Aorta (tissue), 5 donors: ENCODE measurements around the gene IGF1. TPM values are rescaled to one million over a fixed set of nuclear protein-coding genes. Genes with fewer than 3 reads are reported as not detected.

Experiments used
- ATAC-seq: fragments of 200-7000 bp; cut with Tn5 transposase; one replicate; pipeline ENCODE4 v1.9.1; 2022; ENCODE audit warnings: moderate library complexity; ENCODE audit not compliant: low FRiP score
- DNase-seq, 2 donors: peaks; one replicate each; pipeline ENCODE4 v3.0.0-alpha.2; 2020
- H3K27ac ChIP-seq, 2 donors: one replicate each; pipeline ENCODE4 v1.5.1; 2013; ENCODE audit warnings: low read length in 2 of 2, mild to moderate bottlenecking in 2 of 2, moderate library complexity in 2 of 2, control low read depth in 1 of 2, inconsistent platforms in 1 of 2, low read depth in 1 of 2
- H3K27me3 ChIP-seq, 2 donors: one replicate each; pipeline ENCODE4 v1.6.1; 2013; ENCODE audit warnings: control low read depth in 1 of 2, low read length in 1 of 2, mild to moderate bottlenecking in 1 of 2, moderate library complexity in 1 of 2; ENCODE audit not compliant: insufficient read depth in 2 of 2, control insufficient read depth in 1 of 2
- H3K36me3 ChIP-seq, 2 donors: one replicate each; pipeline ENCODE4 v1.6.1; 2013; ENCODE audit warnings: control low read depth in 1 of 2, low read length in 1 of 2, mild to moderate bottlenecking in 1 of 2; ENCODE audit not compliant: insufficient read depth in 2 of 2, control insufficient read depth in 1 of 2
- H3K4me1 ChIP-seq, 2 donors: one replicate each; pipeline ENCODE4 v1.6.1; 2013; ENCODE audit warnings: low read length in 2 of 2, control low read depth in 1 of 2, mild to moderate bottlenecking in 1 of 2, moderate library complexity in 1 of 2; ENCODE audit not compliant: insufficient read depth in 2 of 2, control insufficient read depth in 1 of 2
- H3K4me3 ChIP-seq, 2 donors: one replicate each; pipeline ENCODE4 v1.5.1; 2013; ENCODE audit warnings: low read length in 2 of 2, control low read depth in 1 of 2, mild to moderate bottlenecking in 1 of 2
- H3K9me3 ChIP-seq: one replicate; pipeline ENCODE4 v1.6.1; 2013; ENCODE audit warnings: mild to moderate bottlenecking, low read length; ENCODE audit not compliant: control insufficient read depth
- WGBS, 2 donors: extraction: QIAGEN DNeasy Blood & Tissue Kit; methylation state at CpG; one replicate each; pipeline ENCODE4 v1.1.7; 2013; 5-methylcytosine and 5-hydroxymethylcytosine counted together
- intact Hi-C, 2 donors: fragments of 100-400 bp; cut with DNase I; formaldehyde crosslinking; loops; one replicate each; pipeline versions ENCODE4 v1.14.2 to v1.15.0; 2022
- long read RNA-seq, 2 donors: library from polyadenylated mRNA; unstranded; transcript quantifications; one replicate each; pipeline ENCODE4 v2.0.0, GENCODE V29; 2020 to 2021
- polyA plus RNA-seq, 2 donors: library from polyadenylated mRNA; stranded (reverse); fragments of 200-250 nt; gene quantifications; one replicate each; pipeline ENCODE4 v1.2.3, GENCODE V29; 2013
- total RNA-seq, 2 donors: library from RNA; stranded (reverse); fragmentation: NEBNext Ultra II Directional; extraction: Animal tissue kit (Norgen Biotek cat#: 25700); gene quantifications; one replicate each; pipeline ENCODE4 v1.2.1, GENCODE V29; 2021
- donor health status: healthy with polysubstance abuse.
- donor health status: Bipolar disorder and iron deficiency.
- donor health status: DM: no; HTN: no; CAD: no.
- donor health status: DM: no; HTN: no; CAD: no.
- donor health status: DM: yes; HTN: yes; CAD: no.

Gene IGF1
- total RNA-seq (100 to 1,000 TPM; 103 to 193 TPM), polyA plus RNA-seq (1 to 10 TPM; 1.3 to 3.5 TPM)
- long read RNA-seq, donor 1, full-length matches to known transcripts, result 41 of 70 reads
- long read RNA-seq, donor 1, partial matches to known transcripts, result 1 of 70 reads
- long read RNA-seq, donor 1, other reads (novel, unspliced or antisense), result 28 of 70 reads
- long read RNA-seq, donor 2, full-length matches to known transcripts, result 36 of 94 reads
- long read RNA-seq, donor 2, partial matches to known transcripts, result 8 of 94 reads
- long read RNA-seq, donor 2, other reads (novel, unspliced or antisense), result 50 of 94 reads

- H3K27ac ChIP-seq, result no peak within 1 kb of the TSS
- H3K4me3 ChIP-seq, result peak within 1 kb of the TSS in 1 of 2 donors; percentile 16
- H3K36me3 ChIP-seq, result no peaks in the 10 kb centered on the region
- intact Hi-C loops, result loop anchor here (5.0 to 10.0 kb wide), 5 partner anchors 176 to 363 kb away; partner anchors contain the start of genes NUP37 (in 1 of the 2) and PARPBP (in 1 of the 2)
- no peaks in the 10 kb centered on the region for H3K27me3 ChIP-seq
- no peak for DNase-seq
- H3K4me1 ChIP-seq, result peaks cover 0 to 4% of the 10 kb centered on the region in 2 donors
- ATAC-seq, result peak; percentile 24
- WGBS, 2 donors, result 1 to 2% methylated on average over 2 of the region's 2 CpGs
- no peaks in the 10 kb centered on the region for H3K9me3 ChIP-seq
Measured at GRCh38 chr12:102480406-102480805, at the start of gene IGF1. TSS of gene IGF1 (minus strand) at chr12:102480563. CDS start at chr12:102480381, 182 bp downstream.

- intact Hi-C loops, result no loop called here
- H3K9me3 ChIP-seq, result peaks cover 2% of the 10 kb centered on the region
- ATAC-seq, result no peak
Measured at GRCh38 chr12:102528111-102528510, 47.7 kb upstream of the IGF1 start.

GRCh38 chr12:102527171-102527720 lies 46.9 kb upstream of the IGF1 start:
- Histone ChIP-seq H3K9me3 (peaks cover 2% of the 10 kb centered on the region), H3K36me3 (no peaks in the 10 kb centered on the region), H3K4me1 (no peaks in the 10 kb centered on the region), H3K27me3 (no peaks in the 10 kb centered on the region), H3K4me3 (no peak overlapping the region), H3K27ac (no peak overlapping the region)
- intact Hi-C loops, result no loop called here
- peak; percentile 49 for ATAC-seq
- 65 to 66% methylated on average over 8 of the region's 8 CpGs for WGBS, 2 donors
- no peak for DNase-seq

More at GRCh38 chr12:102528111-102528510, 47.7 kb upstream of the IGF1 start:
- Histone ChIP-seq H3K27me3 (no peaks in the 10 kb centered on the region), H3K36me3 (no peaks in the 10 kb centered on the region), H3K27ac (no peak overlapping the region), H3K4me1 (no peaks in the 10 kb centered on the region), H3K4me3 (no peak overlapping the region)
- no peak for DNase-seq

GRCh38 chr12:102526656-102527055 lies 46.3 kb upstream of the IGF1 start:
- 56 to 63% methylated on average over 1 of the region's 1 CpG for WGBS, 2 donors
- no peak for DNase-seq
- H3K27ac ChIP-seq, result no peak overlapping the region
- intact Hi-C loops, result no loop called here
- H3K9me3 ChIP-seq, result peaks cover 2% of the 10 kb centered on the region
- H3K36me3 ChIP-seq, result no peaks in the 10 kb centered on the region
- no peak overlapping the region for H3K4me3 ChIP-seq
- ATAC-seq, result no peak
- no peaks in the 10 kb centered on the region for H3K4me1 ChIP-seq
- H3K27me3 ChIP-seq, result no peaks in the 10 kb centered on the region

DNA sequence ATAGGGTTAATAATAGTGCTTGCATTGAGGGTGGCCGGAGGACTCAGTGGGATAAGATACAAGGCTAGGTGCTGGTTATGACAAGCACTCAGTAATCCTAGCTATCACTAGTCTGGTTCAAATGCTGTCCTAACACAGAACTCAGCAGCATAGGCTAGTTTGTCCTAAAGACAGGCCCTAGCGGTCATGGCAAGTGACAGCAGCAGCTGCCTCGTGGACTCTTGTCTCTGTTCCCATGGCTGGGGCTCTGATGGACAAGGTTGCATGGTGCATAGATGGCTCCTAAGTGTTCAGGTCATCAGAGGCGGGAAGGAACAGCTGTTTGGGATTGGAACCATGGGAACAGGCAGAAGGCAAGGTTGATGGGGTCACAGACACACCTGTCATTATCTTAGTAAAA lies 42.4 kb upstream of the IGF1 start:
- intact Hi-C loops, result no loop called here
- Histone ChIP-seq H3K36me3 (no peaks in the 10 kb centered on the region), H3K27me3 (no peaks in the 10 kb centered on the region), H3K4me3 (no peak overlapping the region), H3K27ac (no peak overlapping the region), H3K4me1 (no peaks in the 10 kb centered on the region), H3K9me3 (peaks cover 2% of the 10 kb centered on the region)
- 78 to 79% methylated on average over 4 of the region's 4 CpGs for WGBS, 2 donors
- DNase-seq (no peak), ATAC-seq (no peak)

DNA sequence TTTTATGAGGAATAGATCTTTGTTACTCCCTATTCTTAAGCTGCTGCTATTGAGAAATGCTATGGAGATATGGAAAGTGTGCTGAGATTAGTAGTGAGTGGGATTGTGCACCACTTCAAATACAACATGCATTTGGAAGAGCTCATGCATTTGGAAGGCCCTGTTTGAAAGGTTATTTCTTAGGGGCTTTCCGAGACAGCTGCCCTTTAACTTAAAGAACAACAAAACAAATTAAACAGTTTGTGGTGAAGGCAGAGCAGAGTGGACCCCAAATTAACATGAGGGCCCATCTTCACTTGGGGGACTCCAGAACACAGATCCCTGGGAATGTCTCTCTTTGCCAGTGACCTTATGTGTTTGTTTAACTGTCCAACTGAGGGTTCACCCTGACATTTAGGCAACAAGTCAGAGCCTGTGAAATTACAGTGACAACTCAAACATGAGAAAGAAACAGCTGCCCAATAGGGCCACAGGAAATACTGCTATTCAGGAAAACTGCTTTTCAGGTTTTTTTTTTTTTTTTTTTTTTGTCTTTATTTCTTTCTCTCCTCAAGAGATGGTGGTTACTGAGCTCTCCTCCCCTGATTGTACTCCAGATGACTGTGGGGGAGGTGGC lies 41.4 kb upstream of the IGF1 start:
- H3K4me1 ChIP-seq, result no peaks in the 10 kb centered on the region
- no peak overlapping the region for H3K27ac ChIP-seq
- WGBS, 2 donors, result 71 to 79% methylated on average over 1 of the region's 1 CpG
- no peaks in the 10 kb centered on the region for H3K27me3 ChIP-seq
- ATAC-seq, result no peak
- intact Hi-C loops, result no loop called here
- DNase-seq, result no peak
- H3K36me3 ChIP-seq, result no peaks in the 10 kb centered on the region
- no peak overlapping the region for H3K4me3 ChIP-seq
- H3K9me3 ChIP-seq, result peaks cover 2% of the 10 kb centered on the region

DNA sequence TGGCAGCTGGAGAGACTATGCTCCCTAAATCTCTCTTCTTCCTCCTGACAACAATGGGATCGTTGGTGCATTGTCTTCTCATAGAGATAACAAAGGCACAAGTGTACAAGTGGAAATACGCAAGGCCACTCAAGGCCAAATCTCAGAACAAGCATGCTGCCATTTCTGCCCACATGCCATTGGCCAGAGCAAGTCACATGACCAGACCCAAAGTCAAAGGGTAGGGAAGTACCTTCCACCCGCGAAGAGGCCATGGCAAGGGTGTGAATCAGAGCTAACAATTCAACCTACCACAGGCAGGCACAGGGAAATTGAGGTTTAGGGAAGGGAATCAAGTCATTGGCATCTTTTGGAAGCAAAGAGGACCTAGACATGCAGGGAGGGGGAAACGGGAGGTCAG lies 38.5 kb upstream of the IGF1 start:
- WGBS, 2 donors, result 90 to 92% methylated on average over 5 of the region's 5 CpGs
- no peaks in the 10 kb centered on the region for H3K36me3 ChIP-seq
- DNase-seq (no peak), ATAC-seq (no peak)
- no peak overlapping the region for H3K27ac ChIP-seq
- no peaks in the 10 kb centered on the region for H3K27me3 ChIP-seq
- H3K9me3 ChIP-seq, result peaks cover 2% of the 10 kb centered on the region
- no peaks in the 10 kb centered on the region for H3K4me1 ChIP-seq
- intact Hi-C loops, result no loop called here
- no peak overlapping the region for H3K4me3 ChIP-seq

- H3K4me3 ChIP-seq, result no peak overlapping the region
- H3K36me3 ChIP-seq, result no peaks in the 10 kb centered on the region
- no peaks in the 10 kb centered on the region for H3K27me3 ChIP-seq
- intact Hi-C loops, result no loop called here
- DNase-seq (no peak), ATAC-seq (no peak)
- 47 to 50% methylated on average over 1 of the region's 1 CpG for WGBS, 2 donors
- no peak overlapping the region for H3K27ac ChIP-seq
- peaks cover 4% of the 10 kb centered on the region for H3K9me3 ChIP-seq
- H3K4me1 ChIP-seq, result no peaks in the 10 kb centered on the region
Measured at GRCh38 chr12:102514696-102515095, 34.3 kb upstream of the IGF1 start.

DNA sequence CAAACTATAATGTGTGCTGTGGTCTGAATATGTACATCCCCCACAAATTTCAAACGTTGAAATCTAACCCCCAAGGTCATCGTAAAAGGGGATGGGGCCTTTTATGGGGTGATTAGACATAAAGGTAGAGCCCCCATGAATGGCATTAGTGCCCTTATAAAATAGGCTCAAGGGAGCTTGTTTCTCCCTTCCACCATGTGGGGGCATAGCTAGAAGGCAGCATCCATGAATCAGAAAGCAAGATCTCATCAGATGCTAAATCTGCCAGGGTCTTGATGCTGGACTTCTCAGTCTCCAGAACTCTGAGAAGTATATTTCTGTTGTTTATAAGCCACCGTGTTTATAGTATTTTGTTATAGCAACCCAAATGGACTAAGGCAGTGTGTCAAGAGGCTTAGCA lies 33.4 kb upstream of the IGF1 start:
- no peak overlapping the region for H3K27ac ChIP-seq
- ATAC-seq (no peak), DNase-seq (no peak)
- no peaks in the 10 kb centered on the region for H3K36me3 ChIP-seq
- intact Hi-C loops, result no loop called here
- H3K9me3 ChIP-seq, result peaks cover 1% of the 10 kb centered on the region
- H3K4me1 ChIP-seq, result no peaks in the 10 kb centered on the region
- no peaks in the 10 kb centered on the region for H3K27me3 ChIP-seq
- 79 to 85% methylated on average over 3 of the region's 3 CpGs for WGBS, 2 donors
- H3K4me3 ChIP-seq, result no peak overlapping the region
